Umbilical cord (tissue), 2 donors: ENCODE measurements around the gene MAPK8. TPM values are rescaled to one million over a fixed set of nuclear protein-coding genes. Genes with fewer than 3 reads are reported as not detected.
A peak's percentile ranks its signal among the peaks of the same experiment; 100 is the strongest.

Source experiments
- DNase-seq: peaks from one replicate; pipeline ENCODE4 v3.0.0-alpha.2; 2015; ENCODE audit warnings: low spot score
- total RNA-seq: library from RNA; depleted of rRNA; stranded (reverse); fragments of >200 nt; gene quantifications from one replicate; pipeline ENCODE4 v1.2.3, GENCODE V29; 2014; ENCODE audit warnings: low replicate concordance; ENCODE audit not compliant: insufficient read depth

The MAPK8 gene
- total RNA-seq, 1 donor from 2014 or later = 56.1 TPM

GRCh38 chr10:48459270-48460150 is 153.0 kb downstream of the MAPK8 start:
- no peak for DNase-seq

GRCh38 chr10:48460182-48460581 is 153.7 kb downstream of the MAPK8 start:
- no peak for DNase-seq

- DNase-seq = no peak
Measured at GRCh38 chr10:48461623-48462481, 155.4 kb downstream of the MAPK8 start.

- DNase-seq = no peak
Measured at GRCh38 chr10:48462482-48463020, 156.1 kb downstream of the MAPK8 start.

- DNase-seq = peak; percentile 83
Measured at GRCh38 chr10:48463318-48464003, 157.0 kb downstream of the MAPK8 start.

GRCh38 chr10:48464121-48464870 is 157.8 kb downstream of the MAPK8 start:
- no peak for DNase-seq

GRCh38 chr10:48464871-48465736 is 158.6 kb downstream of the MAPK8 start:
- peak; percentile 56 for DNase-seq

GRCh38 chr10:48465860-48466521 is 159.5 kb downstream of the MAPK8 start:
- no peak for DNase-seq

GRCh38 chr10:48466611-48467240 is 160.2 kb downstream of the MAPK8 start:
- DNase-seq = no peak

GRCh38 chr10:48467669-48468068 is 161.2 kb downstream of the MAPK8 start:
- DNase-seq = peak; percentile 79

- no peak for DNase-seq
Measured at GRCh38 chr10:48468130-48468790, 161.8 kb downstream of the MAPK8 start.

- no peak for DNase-seq
Measured at GRCh38 chr10:48468866-48469511, 162.5 kb downstream of the MAPK8 start.

GRCh38 chr10:48469516-48470020 is 163.1 kb downstream of the MAPK8 start:
- no peak for DNase-seq

GRCh38 chr10:48470115-48470892 is 163.8 kb downstream of the MAPK8 start:
- peak; percentile 54 for DNase-seq

- no peak for DNase-seq
Measured at GRCh38 chr10:48470893-48471805, 164.7 kb downstream of the MAPK8 start.
